ENCODE data around the gene PLXNA3. TPM values are rescaled to one million over a fixed set of nuclear protein-coding genes. Genes with fewer than 3 reads are reported as not detected.

Gene PLXNA3
- total RNA-seq, 1 donor from 2014 or later = 69.5 TPM

DNA sequence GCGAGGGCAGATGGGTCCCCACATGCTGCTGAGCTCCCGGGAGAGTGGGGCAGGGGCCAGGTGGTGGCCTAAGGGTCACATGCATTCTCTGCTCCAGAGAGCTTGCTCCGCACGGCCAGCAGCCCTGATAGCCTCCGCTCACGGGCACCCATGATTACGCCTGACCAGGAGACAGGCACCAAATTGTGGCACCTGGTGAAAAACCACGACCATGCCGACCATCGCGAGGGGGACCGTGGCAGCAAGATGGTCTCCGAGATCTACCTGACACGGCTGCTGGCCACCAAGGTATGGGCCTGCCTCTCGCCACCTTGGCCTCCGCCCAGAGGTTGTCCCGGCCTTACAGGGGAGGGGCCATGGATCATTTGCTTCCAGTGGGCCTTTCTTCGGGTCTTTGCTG lies 11.8 kb downstream of the PLXNA3 start:
- H3K36me3 Mint-ChIP-seq (ENCODE audit: low read depth) = peaks cover 54% of the 10 kb centered on the region
- H3K27ac Mint-ChIP-seq = no peak overlapping the region
- TF ChIP-seq, protein P1, sequence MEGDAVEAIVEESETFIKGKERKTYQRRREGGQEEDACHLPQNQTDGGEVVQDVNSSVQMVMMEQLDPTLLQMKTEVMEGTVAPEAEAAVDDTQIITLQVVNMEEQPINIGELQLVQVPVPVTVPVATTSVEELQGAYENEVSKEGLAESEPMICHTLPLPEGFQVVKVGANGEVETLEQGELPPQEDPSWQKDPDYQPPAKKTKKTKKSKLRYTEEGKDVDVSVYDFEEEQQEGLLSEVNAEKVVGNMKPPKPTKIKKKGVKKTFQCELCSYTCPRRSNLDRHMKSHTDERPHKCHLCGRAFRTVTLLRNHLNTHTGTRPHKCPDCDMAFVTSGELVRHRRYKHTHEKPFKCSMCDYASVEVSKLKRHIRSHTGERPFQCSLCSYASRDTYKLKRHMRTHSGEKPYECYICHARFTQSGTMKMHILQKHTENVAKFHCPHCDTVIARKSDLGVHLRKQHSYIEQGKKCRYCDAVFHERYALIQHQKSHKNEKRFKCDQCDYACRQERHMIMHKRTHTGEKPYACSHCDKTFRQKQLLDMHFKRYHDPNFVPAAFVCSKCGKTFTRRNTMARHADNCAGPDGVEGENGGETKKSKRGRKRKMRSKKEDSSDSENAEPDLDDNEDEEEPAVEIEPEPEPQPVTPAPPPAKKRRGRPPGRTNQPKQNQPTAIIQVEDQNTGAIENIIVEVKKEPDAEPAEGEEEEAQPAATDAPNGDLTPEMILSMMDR (IDR thresholded peaks at IDR 0.05) = no peak
- H3K9me3 Mint-ChIP-seq = no peaks in the 10 kb centered on the region
- ChIA-PET POLR2A (no interaction called here), CTCF (no interaction called here)
- ATAC-seq (ENCODE audit: low read depth) (no peak), DNase-seq (no peak)
- no peaks in the 10 kb centered on the region for H3K27me3 Mint-ChIP-seq
- H3K4me3 Mint-ChIP-seq = no peak overlapping the region
- intact Hi-C loops (cut with micrococcal nuclease) = no loop called here
- peaks cover 2% of the 10 kb centered on the region for H3K4me1 Mint-ChIP-seq

DNA sequence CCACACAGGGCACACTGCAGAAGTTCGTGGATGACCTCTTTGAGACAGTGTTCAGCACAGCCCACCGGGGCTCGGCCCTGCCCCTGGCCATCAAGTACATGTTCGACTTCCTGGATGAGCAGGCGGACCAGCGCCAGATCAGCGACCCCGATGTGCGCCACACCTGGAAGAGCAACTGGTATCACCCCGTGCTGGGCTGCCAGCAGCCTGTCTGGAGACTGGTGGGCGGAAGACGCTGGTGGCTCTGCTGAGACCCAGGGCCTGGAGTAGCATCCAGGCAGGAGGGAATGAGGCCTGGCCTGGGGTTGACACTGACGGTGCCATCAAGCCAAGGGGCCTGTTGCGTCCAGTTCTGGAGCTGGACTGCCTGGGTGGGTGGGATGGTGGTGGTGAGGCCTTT lies 12.4 kb downstream of the PLXNA3 start:
- intact Hi-C loops (cut with micrococcal nuclease) = no loop called here
- Mint-ChIP-seq H3K27me3 (no peaks in the 10 kb centered on the region), H3K4me1 (peaks cover 2% of the 10 kb centered on the region), H3K9me3 (no peaks in the 10 kb centered on the region), H3K4me3 (no peak overlapping the region), H3K27ac (no peak overlapping the region), H3K36me3 (ENCODE audit: low read depth) (peaks cover 51% of the 10 kb centered on the region)
- ChIA-PET POLR2A (no interaction called here), CTCF (no interaction called here)
- TF ChIP-seq, protein P1 (IDR thresholded peaks at IDR 0.05) = no peak
- ATAC-seq (ENCODE audit: low read depth) (no peak), DNase-seq (no peak)

DNA sequence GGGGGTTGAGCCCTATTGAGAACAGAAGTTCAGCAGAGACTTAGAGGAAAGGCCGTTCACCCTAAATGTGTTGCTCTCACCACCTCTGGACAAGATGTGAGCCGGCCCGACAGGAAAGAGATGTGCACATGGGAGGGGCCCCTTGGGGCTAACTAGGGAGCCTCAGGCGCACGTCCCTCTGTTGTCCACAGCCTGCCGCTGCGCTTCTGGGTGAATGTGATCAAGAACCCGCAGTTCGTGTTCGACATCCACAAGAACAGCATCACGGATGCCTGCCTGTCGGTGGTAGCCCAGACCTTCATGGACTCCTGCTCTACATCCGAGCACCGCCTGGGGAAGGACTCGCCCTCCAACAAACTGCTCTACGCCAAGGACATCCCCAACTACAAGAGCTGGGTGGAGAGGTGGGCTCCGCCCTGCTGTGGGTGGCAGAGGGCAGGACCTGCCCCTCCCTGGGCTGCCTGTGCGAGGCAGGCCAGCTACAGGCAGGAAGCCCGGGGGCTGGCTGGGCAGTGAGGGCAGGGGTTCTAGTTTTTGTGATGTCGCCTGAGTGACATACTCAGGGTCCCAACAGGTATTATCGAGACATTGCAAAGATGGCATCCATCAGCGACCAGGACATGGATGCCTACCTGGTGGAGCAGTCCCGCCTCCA lies 13.0 kb downstream of the PLXNA3 start:
- peaks cover 48% of the 10 kb centered on the region for H3K36me3 Mint-ChIP-seq (ENCODE audit: low read depth)
- DNase-seq = no peak
- no peak for ATAC-seq (ENCODE audit: low read depth)
- CTCF ChIA-PET = no interaction called here
- no peak overlapping the region for H3K4me3 Mint-ChIP-seq
- POLR2A ChIA-PET = no interaction called here
- TF ChIP-seq, protein P1 (IDR thresholded peaks at IDR 0.05) = no peak
- H3K27ac Mint-ChIP-seq = no peak overlapping the region
- intact Hi-C loops (cut with micrococcal nuclease) = no loop called here
- no peaks in the 10 kb centered on the region for H3K9me3 Mint-ChIP-seq
- H3K4me1 Mint-ChIP-seq = peaks cover 2% of the 10 kb centered on the region
- no peaks in the 10 kb centered on the region for H3K27me3 Mint-ChIP-seq

DNA sequence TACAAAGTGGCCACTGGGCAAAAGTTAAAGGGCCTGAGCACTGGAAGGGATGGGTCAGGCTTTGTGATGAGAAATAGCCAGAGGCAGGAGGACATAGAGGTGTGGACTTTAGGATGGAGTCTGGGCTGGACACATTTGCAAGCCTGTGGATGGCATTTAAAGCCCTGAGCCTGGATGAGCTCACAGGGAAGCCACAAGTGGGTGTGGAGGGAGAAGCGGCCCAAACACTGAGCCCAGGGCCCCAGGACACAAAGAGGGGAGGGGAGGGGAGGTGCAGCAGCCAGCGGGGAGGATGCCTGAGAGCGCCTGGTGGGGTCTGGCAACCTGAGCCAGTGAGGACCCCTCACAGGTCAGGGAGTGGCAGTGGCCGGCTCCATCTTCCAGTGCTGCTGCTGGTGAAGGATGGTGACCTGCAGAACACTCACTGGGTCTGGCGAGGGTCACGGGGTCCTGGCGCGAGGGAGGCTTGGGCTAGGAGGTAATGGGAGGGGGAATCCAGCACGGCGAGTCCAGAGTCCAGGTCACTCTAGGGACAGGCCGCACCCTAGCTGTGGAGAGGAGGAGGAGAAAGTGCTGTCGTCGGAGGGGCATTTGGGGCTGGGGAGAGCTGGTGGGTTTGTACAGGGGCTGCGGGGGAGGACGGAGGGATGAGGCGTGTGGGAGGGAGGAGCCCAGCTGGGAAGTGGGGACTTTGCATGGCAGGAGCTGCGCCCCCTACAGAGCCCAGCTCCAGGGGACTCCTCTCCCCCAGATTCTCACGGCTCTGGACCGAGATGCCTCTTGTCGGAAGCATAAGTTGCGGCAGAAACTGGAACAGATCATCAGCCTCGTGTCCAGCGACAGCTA lies 14.0 kb downstream of the PLXNA3 start:
- POLR2A ChIA-PET = no interaction called here
- CTCF ChIA-PET = no interaction called here
- peaks cover 46% of the 10 kb centered on the region for H3K36me3 Mint-ChIP-seq (ENCODE audit: low read depth)
- peaks cover 2% of the 10 kb centered on the region for H3K4me1 Mint-ChIP-seq
- no peak overlapping the region for H3K4me3 Mint-ChIP-seq
- H3K9me3 Mint-ChIP-seq = no peaks in the 10 kb centered on the region
- intact Hi-C loops (cut with micrococcal nuclease) = no loop called here
- ATAC-seq (ENCODE audit: low read depth) = no peak
- H3K27ac Mint-ChIP-seq = no peak overlapping the region
- H3K27me3 Mint-ChIP-seq = no peaks in the 10 kb centered on the region
- TF ChIP-seq, protein P1 (IDR thresholded peaks at IDR 0.05) = no peak
- no peak for DNase-seq

Measured in activated B cell treated with CpG ODN at 0.5 μM for 24 hours (primary cell).